ENCODE results near the gene PITPNM2. TPM values are rescaled to one million over a fixed set of nuclear protein-coding genes. Genes with fewer than 3 reads are reported as not detected.

PITPNM2 gene
- polyA plus RNA-seq, 4 donors, result 2.2 to 8.0 (median 4.2) TPM

DNA sequence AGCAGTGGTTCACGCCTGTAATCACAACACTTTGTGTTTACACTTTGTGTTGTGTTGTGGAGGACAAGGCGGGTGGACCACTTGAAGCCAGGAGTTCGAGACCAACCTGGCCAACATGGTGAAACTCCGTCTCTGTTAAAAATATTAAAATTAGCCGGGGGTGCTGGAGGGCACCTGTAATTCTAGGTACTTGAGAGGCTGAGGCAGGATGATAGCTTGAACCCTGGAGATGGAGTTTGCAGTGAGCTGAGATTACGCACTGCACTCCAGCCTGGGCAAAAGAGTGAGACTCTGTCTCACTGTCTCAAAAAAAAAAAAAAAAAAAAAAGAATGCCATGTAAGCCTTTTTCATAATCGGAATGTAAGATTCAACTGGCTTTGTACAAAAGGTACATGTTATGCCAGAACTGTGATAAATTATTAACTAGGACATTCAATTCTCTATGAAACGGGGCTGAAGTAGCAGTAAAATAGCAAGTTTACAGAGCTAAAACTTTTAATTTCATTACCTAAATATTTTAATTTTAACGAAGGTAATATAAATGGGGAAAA lies 13.9 kb upstream of the PITPNM2 start:
- peaks cover 0 to 10% (median 0%) of the 10 kb centered on the region in 3 donors for H3K4me1 ChIP-seq (ENCODE audit: control insufficient read depth in 3 of 3, insufficient read depth in 2 of 3, low read depth in 1 of 3, low read length in 2 of 3)
- no peaks in the 10 kb centered on the region for H3K27me3 ChIP-seq (ENCODE audit: control insufficient read depth in 3 of 3, insufficient read depth in 3 of 3, low read length in 3 of 3)
- 88 to 90% (median 89%) methylated on average over 9 of the region's 9 CpGs for WGBS, 3 donors
- H3K27ac ChIP-seq (ENCODE audit: low read depth in 1 of 3, low read length in 2 of 3), result no peak overlapping the region
- H3K36me3 ChIP-seq (ENCODE audit: control insufficient read depth in 3 of 3, insufficient read depth in 2 of 3, low read depth in 1 of 3, low read length in 3 of 3), result peaks cover 6 to 11% (median 10%) of the 10 kb centered on the region in 3 donors
- no peak overlapping the region for H3K4me3 ChIP-seq (ENCODE audit: low read depth in 1 of 3, low read length in 3 of 3)
- no peaks in the 10 kb centered on the region for H3K9me3 ChIP-seq (ENCODE audit: control insufficient read depth in 2 of 2, insufficient read depth in 1 of 2, low read depth in 1 of 2, low read length in 1 of 2)
- DNase-seq (no peak), FAIRE-seq (no peak)

DNA sequence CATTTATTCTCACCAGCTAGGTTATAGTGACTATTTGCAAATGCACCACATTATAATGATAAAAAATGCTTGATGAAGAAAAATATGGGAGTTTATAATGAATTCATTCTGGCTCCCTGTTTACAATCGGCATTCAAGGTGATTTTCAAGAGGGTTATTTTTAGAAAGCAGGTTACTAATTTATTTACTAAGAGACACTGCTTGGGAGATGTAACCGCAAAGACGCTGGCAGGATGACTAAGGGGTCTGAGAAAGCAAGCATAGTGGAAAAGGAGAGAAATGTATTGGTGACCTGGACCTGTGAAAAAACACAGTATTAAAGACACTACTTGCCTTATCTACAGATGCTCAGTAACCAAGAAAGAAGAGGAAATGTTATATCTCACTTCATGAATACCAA lies 13.3 kb upstream of the PITPNM2 start:
- Histone ChIP-seq H3K27ac (ENCODE audit: low read depth in 1 of 3, low read length in 2 of 3) (no peak overlapping the region), H3K36me3 (ENCODE audit: control insufficient read depth in 3 of 3, insufficient read depth in 2 of 3, low read depth in 1 of 3, low read length in 3 of 3) (peaks cover 6 to 10% (median 9%) of the 10 kb centered on the region in 3 donors), H3K4me3 (ENCODE audit: low read depth in 1 of 3, low read length in 3 of 3) (no peak overlapping the region), H3K4me1 (ENCODE audit: control insufficient read depth in 3 of 3, insufficient read depth in 2 of 3, low read depth in 1 of 3, low read length in 2 of 3) (peaks cover 0 to 10% (median 0%) of the 10 kb centered on the region in 3 donors), H3K27me3 (ENCODE audit: control insufficient read depth in 3 of 3, insufficient read depth in 3 of 3, low read length in 3 of 3) (no peaks in the 10 kb centered on the region), H3K9me3 (ENCODE audit: control insufficient read depth in 2 of 2, insufficient read depth in 1 of 2, low read depth in 1 of 2, low read length in 1 of 2) (no peaks in the 10 kb centered on the region)
- DNase-seq (no peak), FAIRE-seq (no peak)
- 83 to 94% (median 88%) methylated on average over 3 of the region's 3 CpGs for WGBS, 3 donors

DNA sequence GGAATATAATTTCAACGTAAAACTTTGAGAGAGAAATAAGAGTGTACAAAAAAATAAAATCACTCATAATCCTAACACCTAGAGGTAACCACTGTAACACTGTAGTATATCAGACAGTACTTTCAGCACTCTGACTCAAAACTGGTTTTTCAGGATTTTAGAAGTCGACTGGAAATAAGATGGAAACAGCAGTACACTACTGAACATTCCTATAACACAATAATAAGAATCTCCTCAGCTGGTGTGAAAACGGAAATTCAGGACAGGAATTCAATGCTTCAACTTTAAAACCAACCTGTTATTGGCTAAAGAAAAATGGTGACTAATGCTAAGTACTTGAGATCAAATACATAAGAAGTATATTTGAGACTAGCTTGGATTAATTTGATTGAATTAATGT lies 12.3 kb upstream of the PITPNM2 start:
- 58 to 76% (median 69%) methylated on average over 3 of the region's 3 CpGs for WGBS, 3 donors
- H3K27me3 ChIP-seq (ENCODE audit: control insufficient read depth in 3 of 3, insufficient read depth in 3 of 3, low read length in 3 of 3), result no peaks in the 10 kb centered on the region
- H3K36me3 ChIP-seq (ENCODE audit: control insufficient read depth in 3 of 3, insufficient read depth in 2 of 3, low read depth in 1 of 3, low read length in 3 of 3), result peaks cover 6 to 10% (median 9%) of the 10 kb centered on the region in 3 donors
- DNase-seq (no peak), FAIRE-seq (no peak)
- peaks cover 0 to 10% (median 0%) of the 10 kb centered on the region in 3 donors for H3K4me1 ChIP-seq (ENCODE audit: control insufficient read depth in 3 of 3, insufficient read depth in 2 of 3, low read depth in 1 of 3, low read length in 2 of 3)
- no peak overlapping the region for H3K27ac ChIP-seq (ENCODE audit: low read depth in 1 of 3, low read length in 2 of 3)
- H3K9me3 ChIP-seq (ENCODE audit: control insufficient read depth in 2 of 2, insufficient read depth in 1 of 2, low read depth in 1 of 2, low read length in 1 of 2), result no peaks in the 10 kb centered on the region
- H3K4me3 ChIP-seq (ENCODE audit: low read depth in 1 of 3, low read length in 3 of 3), result no peak overlapping the region

DNA sequence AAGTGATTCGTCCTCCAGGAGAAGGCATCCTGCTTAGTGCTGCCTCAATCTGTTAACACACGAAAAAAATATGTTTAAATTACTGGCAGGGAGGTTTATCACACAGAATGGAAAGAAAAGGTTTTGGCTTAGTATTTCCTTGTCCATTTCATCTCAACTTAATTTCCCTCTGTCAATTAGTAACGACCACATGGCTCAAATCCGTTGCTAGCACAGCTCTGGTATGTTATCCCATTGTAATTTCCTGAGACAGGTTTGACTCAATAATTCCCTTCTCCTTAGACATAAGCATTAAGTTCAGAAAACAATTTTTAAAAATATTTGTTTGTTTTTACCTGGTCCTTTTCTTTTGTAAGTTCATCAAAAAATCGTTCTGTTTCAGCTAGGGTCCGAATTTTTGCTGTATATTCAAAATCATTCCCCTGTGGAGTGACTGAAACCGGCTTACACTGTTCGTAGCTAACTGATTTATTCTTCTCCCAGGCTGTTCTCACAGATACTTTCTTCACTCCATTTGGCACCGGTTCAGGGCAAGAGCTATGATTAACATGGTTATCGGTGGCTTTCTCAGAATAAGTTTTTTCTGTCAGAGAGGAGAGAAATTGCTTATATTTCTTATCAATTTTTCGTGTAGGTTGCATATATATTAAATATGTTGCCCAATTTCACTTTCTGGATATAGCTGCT lies 10.1 kb upstream of the PITPNM2 start:
- no peaks in the 10 kb centered on the region for H3K4me1 ChIP-seq (ENCODE audit: control insufficient read depth in 3 of 3, insufficient read depth in 2 of 3, low read depth in 1 of 3, low read length in 2 of 3)
- H3K36me3 ChIP-seq (ENCODE audit: control insufficient read depth in 3 of 3, insufficient read depth in 2 of 3, low read depth in 1 of 3, low read length in 3 of 3), result peaks cover 3 to 7% (median 5%) of the 10 kb centered on the region in 3 donors
- FAIRE-seq (no peak), DNase-seq (no peak)
- H3K4me3 ChIP-seq (ENCODE audit: low read depth in 1 of 3, low read length in 3 of 3), result no peak overlapping the region
- WGBS, 3 donors, result 69 to 72% (median 72%) methylated on average over 11 of the region's 11 CpGs
- no peaks in the 10 kb centered on the region for H3K9me3 ChIP-seq (ENCODE audit: control insufficient read depth in 2 of 2, insufficient read depth in 1 of 2, low read depth in 1 of 2, low read length in 1 of 2)
- no peak overlapping the region for H3K27ac ChIP-seq (ENCODE audit: low read depth in 1 of 3, low read length in 2 of 3)
- no peaks in the 10 kb centered on the region for H3K27me3 ChIP-seq (ENCODE audit: control insufficient read depth in 3 of 3, insufficient read depth in 3 of 3, low read length in 3 of 3)

DNA sequence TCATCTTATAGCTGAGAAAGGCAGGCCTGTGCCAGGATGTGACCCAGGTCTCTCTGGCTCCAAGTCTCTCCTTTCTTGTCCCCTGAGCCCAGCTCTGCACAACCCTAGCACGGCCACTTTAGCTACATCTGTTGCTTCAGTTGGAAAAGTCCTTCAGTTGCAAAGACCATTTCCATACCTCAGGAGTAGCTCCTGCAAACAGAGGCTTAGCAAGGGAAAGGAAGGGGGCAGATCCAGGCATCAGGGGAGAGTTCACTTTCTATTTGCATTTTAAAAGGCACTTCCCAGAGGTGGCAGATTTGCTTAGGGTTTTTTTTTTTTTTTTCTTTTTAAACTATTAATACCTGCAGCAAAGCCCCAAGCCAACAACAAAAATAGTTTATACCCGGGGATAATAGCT lies 3.0 kb upstream of the PITPNM2 start:
- no peak overlapping the region for H3K4me3 ChIP-seq (ENCODE audit: low read depth in 1 of 3, low read length in 3 of 3)
- H3K36me3 ChIP-seq (ENCODE audit: control insufficient read depth in 3 of 3, insufficient read depth in 2 of 3, low read depth in 1 of 3, low read length in 3 of 3), result peaks cover 2 to 6% (median 3%) of the 10 kb centered on the region in 3 donors
- WGBS, 3 donors, result 73 to 86% (median 84%) methylated on average over 2 of the region's 2 CpGs
- no peak overlapping the region for H3K27ac ChIP-seq (ENCODE audit: low read depth in 1 of 3, low read length in 2 of 3)
- DNase-seq (no peak), FAIRE-seq (no peak)
- no peaks in the 10 kb centered on the region for H3K9me3 ChIP-seq (ENCODE audit: control insufficient read depth in 2 of 2, insufficient read depth in 1 of 2, low read depth in 1 of 2, low read length in 1 of 2)
- peaks cover 0 to 6% (median 0%) of the 10 kb centered on the region in 3 donors for H3K27me3 ChIP-seq (ENCODE audit: control insufficient read depth in 3 of 3, insufficient read depth in 3 of 3, low read length in 3 of 3)
- peaks cover 0 to 14% (median 2%) of the 10 kb centered on the region in 3 donors for H3K4me1 ChIP-seq (ENCODE audit: control insufficient read depth in 3 of 3, insufficient read depth in 2 of 3, low read depth in 1 of 3, low read length in 2 of 3)

DNA sequence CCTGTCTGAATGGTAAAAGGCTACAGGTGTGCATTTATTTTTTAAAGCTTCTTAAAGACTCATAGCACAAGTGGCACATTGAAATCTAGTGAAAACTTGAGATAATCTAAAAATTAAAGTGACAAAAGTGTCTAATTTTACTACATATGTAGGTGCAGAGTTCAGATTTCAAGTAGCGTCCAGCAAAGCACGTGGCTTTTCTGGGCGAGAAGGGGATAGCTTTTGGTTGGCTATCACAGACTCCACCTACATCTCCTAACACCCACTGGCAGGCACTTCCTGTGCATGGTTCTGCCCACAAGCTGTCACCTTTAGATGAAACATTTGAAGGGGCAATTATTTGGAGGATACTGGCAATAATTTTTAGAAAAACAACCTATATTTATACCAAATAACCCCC lies 1.9 kb upstream of the PITPNM2 start:
- 71 to 73% (median 71%) methylated on average over 3 of the region's 3 CpGs for WGBS, 3 donors
- FAIRE-seq (no peak), DNase-seq (no peak)
- peaks cover 0 to 6% (median 0%) of the 10 kb centered on the region in 3 donors for H3K27me3 ChIP-seq (ENCODE audit: control insufficient read depth in 3 of 3, insufficient read depth in 3 of 3, low read length in 3 of 3)
- no peak overlapping the region for H3K27ac ChIP-seq (ENCODE audit: low read depth in 1 of 3, low read length in 2 of 3)
- peaks cover 2 to 6% (median 3%) of the 10 kb centered on the region in 3 donors for H3K36me3 ChIP-seq (ENCODE audit: control insufficient read depth in 3 of 3, insufficient read depth in 2 of 3, low read depth in 1 of 3, low read length in 3 of 3)
- H3K4me3 ChIP-seq (ENCODE audit: low read depth in 1 of 3, low read length in 3 of 3), result no peak overlapping the region
- no peaks in the 10 kb centered on the region for H3K9me3 ChIP-seq (ENCODE audit: control insufficient read depth in 2 of 2, insufficient read depth in 1 of 2, low read depth in 1 of 2, low read length in 1 of 2)
- peaks cover 0 to 14% (median 4%) of the 10 kb centered on the region in 3 donors for H3K4me1 ChIP-seq (ENCODE audit: control insufficient read depth in 3 of 3, insufficient read depth in 2 of 3, low read depth in 1 of 3, low read length in 2 of 3)

DNA sequence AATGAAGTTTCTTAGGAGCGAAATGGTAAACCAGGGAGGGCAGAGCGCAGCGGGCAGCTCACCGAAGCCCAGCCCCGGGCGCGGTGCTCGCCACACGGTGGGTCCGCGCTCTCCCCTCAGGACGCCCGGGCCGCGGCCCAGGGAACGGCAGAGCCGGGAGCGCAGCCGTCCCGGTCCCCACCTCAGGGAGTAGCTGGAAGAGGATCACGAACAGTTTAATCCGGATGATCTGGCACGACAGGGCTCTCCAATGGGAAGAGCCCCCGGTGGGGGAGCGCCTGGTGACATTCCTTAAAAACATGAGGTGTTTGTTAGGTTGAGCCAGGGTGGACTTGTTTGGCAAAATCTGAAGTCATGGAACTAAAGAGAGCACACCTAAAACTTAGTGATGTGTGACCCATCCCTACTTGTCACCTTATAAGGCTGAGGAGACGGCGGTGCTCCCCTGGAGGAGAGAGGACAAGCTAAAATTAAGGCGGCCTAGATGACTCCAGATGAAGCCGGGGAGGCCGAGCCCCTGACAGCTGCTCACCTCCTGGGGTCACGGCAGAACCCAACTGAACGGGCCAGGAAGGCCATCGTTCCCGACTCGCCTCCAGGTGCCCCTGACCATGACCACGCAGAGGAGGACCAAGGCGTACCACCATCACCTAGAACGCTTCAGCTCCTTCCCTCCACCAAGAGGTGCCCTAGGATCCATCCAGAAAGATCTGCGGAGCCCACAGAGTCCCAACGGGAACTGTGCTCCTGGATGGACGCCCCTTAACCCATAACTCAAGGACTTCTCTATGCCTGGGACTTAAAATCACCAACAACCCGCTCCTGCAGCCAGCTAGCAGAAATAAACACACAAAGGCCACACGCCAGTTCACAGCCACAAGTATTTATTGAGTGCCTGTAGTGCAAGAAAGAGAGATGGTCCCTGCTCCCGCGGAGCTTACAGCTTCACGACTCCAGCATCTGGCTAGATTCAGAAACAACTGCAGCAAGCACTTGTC lies 866 bp upstream of the PITPNM2 start:
- H3K9me3 ChIP-seq (ENCODE audit: control insufficient read depth in 2 of 2, insufficient read depth in 1 of 2, low read depth in 1 of 2, low read length in 1 of 2), result no peaks in the 10 kb centered on the region
- H3K36me3 ChIP-seq (ENCODE audit: control insufficient read depth in 3 of 3, insufficient read depth in 2 of 3, low read depth in 1 of 3, low read length in 3 of 3), result peaks cover 2 to 6% (median 3%) of the 10 kb centered on the region in 3 donors
- WGBS, 3 donors, result 39 to 48% (median 44%) methylated on average over 41 to 46 of the region's 46 CpGs
- H3K4me3 ChIP-seq (ENCODE audit: low read depth in 1 of 3, low read length in 3 of 3), result peak overlapping the region; percentile 42 to 80 (median 67)
- peaks cover 2 to 14% (median 4%) of the 10 kb centered on the region in 3 donors for H3K4me1 ChIP-seq (ENCODE audit: control insufficient read depth in 3 of 3, insufficient read depth in 2 of 3, low read depth in 1 of 3, low read length in 2 of 3)
- H3K27ac ChIP-seq (ENCODE audit: low read depth in 1 of 3, low read length in 2 of 3), result peak overlapping the region; percentile 18 to 80 (median 44)
- no peak for DNase-seq
- FAIRE-seq, result no peak
- peaks cover 0 to 6% (median 0%) of the 10 kb centered on the region in 3 donors for H3K27me3 ChIP-seq (ENCODE audit: control insufficient read depth in 3 of 3, insufficient read depth in 3 of 3, low read length in 3 of 3)

DNA sequence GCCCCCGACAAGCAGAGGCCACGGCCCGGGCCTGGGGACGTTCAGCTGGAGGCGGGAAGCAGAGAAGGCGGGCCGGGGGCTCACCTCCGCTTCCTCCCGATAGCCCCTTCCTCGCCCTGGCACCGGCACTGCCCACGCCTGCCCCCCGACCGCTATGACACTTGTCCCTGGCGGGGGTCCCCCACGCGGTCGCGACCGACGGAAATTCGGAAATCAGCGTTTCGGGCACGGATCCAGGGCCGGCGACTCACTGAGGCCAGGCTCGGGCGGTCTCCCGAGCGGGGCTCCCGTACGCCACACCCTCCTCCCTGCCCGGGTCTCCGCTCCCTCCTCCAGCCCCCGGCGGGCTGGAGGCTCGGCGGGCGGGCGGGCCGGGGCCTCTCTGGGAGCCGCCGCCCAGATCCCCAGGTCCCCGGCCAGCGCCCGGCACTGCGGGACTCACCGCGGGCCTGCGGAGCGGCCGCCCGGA lies 581 bp downstream of the PITPNM2 start:
- DNase-seq, result peak in 1 of 2 donors; percentile 59
- FAIRE-seq, result no peak
- 0 to 2% (median 1%) methylated on average over 22 to 54 of the region's 54 CpGs for WGBS, 3 donors
- Histone ChIP-seq H3K27me3 (ENCODE audit: control insufficient read depth in 3 of 3, insufficient read depth in 3 of 3, low read length in 3 of 3) (peaks cover 0 to 6% (median 0%) of the 10 kb centered on the region in 3 donors), H3K4me1 (ENCODE audit: control insufficient read depth in 3 of 3, insufficient read depth in 2 of 3, low read depth in 1 of 3, low read length in 2 of 3) (peaks cover 2 to 14% (median 4%) of the 10 kb centered on the region in 3 donors), H3K36me3 (ENCODE audit: control insufficient read depth in 3 of 3, insufficient read depth in 2 of 3, low read depth in 1 of 3, low read length in 3 of 3) (peaks cover 0 to 2% (median 2%) of the 10 kb centered on the region in 3 donors), H3K9me3 (ENCODE audit: control insufficient read depth in 2 of 2, insufficient read depth in 1 of 2, low read depth in 1 of 2, low read length in 1 of 2) (no peaks in the 10 kb centered on the region), H3K4me3 (ENCODE audit: low read depth in 1 of 3, low read length in 3 of 3) (peak overlapping the region; percentile 65 to 80 (median 67)), H3K27ac (ENCODE audit: low read depth in 1 of 3, low read length in 2 of 3) (peak overlapping the region in 2 of 3 donors; percentile 27 to 84)

Data from small intestine (tissue), 7 donors.